ENCODE results near the gene TMEM132C.

DNA sequence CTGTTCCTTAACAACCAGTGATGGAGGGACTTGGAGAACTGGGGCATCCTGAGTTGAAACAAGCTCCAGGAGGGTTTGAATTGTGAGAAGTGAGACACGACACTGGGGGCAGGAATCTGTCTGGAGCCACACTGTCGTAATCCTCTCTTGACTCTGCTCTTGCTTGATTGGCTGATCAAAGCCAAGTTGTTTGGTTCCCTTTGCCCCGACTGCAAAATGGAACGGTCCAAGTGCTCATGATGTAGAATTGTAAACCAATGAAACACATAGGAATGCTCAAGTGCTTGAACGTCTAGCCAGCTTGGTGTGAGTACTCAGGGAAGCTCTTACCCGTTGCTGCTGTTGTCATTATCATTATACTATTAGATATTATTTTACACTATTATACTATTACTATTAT lies 98.1 kb downstream of the TMEM132C start:
- no peak for TF ChIP-seq EP300 (IDR thresholded peaks at IDR 0.05; ENCODE audit: borderline replicate concordance in 1 of 2, low read depth in 1 of 2, low read length in 1 of 2)
- TF ChIP-seq ELF1 (IDR thresholded peaks at IDR 0.05), result no peak
- no peak for TF ChIP-seq RCOR1 (IDR thresholded peaks at IDR 0.05; ENCODE audit: low read length)
- TF ChIP-seq, protein P1, sequence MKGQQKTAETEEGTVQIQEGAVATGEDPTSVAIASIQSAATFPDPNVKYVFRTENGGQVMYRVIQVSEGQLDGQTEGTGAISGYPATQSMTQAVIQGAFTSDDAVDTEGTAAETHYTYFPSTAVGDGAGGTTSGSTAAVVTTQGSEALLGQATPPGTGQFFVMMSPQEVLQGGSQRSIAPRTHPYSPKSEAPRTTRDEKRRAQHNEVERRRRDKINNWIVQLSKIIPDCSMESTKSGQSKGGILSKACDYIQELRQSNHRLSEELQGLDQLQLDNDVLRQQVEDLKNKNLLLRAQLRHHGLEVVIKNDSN (IDR thresholded peaks at IDR 0.05; ENCODE audit: borderline replicate concordance, low read depth), result no peak
- TF ChIP-seq, protein P2, sequence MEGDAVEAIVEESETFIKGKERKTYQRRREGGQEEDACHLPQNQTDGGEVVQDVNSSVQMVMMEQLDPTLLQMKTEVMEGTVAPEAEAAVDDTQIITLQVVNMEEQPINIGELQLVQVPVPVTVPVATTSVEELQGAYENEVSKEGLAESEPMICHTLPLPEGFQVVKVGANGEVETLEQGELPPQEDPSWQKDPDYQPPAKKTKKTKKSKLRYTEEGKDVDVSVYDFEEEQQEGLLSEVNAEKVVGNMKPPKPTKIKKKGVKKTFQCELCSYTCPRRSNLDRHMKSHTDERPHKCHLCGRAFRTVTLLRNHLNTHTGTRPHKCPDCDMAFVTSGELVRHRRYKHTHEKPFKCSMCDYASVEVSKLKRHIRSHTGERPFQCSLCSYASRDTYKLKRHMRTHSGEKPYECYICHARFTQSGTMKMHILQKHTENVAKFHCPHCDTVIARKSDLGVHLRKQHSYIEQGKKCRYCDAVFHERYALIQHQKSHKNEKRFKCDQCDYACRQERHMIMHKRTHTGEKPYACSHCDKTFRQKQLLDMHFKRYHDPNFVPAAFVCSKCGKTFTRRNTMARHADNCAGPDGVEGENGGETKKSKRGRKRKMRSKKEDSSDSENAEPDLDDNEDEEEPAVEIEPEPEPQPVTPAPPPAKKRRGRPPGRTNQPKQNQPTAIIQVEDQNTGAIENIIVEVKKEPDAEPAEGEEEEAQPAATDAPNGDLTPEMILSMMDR (IDR thresholded peaks at IDR 0.05), result no peak
- TF ChIP-seq FOSL2 (IDR thresholded peaks at IDR 0.05; ENCODE audit: borderline replicate concordance, low read depth), result no peak
- no peak for TF ChIP-seq TAF1 (IDR thresholded peaks at IDR 0.05; ENCODE audit: borderline replicate concordance, low read depth, low read length)
- TF ChIP-seq, protein P3, sequence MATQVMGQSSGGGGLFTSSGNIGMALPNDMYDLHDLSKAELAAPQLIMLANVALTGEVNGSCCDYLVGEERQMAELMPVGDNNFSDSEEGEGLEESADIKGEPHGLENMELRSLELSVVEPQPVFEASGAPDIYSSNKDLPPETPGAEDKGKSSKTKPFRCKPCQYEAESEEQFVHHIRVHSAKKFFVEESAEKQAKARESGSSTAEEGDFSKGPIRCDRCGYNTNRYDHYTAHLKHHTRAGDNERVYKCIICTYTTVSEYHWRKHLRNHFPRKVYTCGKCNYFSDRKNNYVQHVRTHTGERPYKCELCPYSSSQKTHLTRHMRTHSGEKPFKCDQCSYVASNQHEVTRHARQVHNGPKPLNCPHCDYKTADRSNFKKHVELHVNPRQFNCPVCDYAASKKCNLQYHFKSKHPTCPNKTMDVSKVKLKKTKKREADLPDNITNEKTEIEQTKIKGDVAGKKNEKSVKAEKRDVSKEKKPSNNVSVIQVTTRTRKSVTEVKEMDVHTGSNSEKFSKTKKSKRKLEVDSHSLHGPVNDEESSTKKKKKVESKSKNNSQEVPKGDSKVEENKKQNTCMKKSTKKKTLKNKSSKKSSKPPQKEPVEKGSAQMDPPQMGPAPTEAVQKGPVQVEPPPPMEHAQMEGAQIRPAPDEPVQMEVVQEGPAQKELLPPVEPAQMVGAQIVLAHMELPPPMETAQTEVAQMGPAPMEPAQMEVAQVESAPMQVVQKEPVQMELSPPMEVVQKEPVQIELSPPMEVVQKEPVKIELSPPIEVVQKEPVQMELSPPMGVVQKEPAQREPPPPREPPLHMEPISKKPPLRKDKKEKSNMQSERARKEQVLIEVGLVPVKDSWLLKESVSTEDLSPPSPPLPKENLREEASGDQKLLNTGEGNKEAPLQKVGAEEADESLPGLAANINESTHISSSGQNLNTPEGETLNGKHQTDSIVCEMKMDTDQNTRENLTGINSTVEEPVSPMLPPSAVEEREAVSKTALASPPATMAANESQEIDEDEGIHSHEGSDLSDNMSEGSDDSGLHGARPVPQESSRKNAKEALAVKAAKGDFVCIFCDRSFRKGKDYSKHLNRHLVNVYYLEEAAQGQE (IDR thresholded peaks at IDR 0.05; ENCODE audit: low read depth, low read length), result no peak
- TF ChIP-seq TCF12 (IDR thresholded peaks at IDR 0.05), result no peak
- TF ChIP-seq, protein P4, sequence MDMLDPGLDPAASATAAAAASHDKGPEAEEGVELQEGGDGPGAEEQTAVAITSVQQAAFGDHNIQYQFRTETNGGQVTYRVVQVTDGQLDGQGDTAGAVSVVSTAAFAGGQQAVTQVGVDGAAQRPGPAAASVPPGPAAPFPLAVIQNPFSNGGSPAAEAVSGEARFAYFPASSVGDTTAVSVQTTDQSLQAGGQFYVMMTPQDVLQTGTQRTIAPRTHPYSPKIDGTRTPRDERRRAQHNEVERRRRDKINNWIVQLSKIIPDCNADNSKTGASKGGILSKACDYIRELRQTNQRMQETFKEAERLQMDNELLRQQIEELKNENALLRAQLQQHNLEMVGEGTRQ (IDR thresholded peaks at IDR 0.05; ENCODE audit: borderline replicate concordance, low read depth, low read length), result no peak

Data from SK-N-SH (cell line).